ENCODE measurements around the gene SECISBP2.
A peak's percentile ranks its signal among the peaks of the same experiment; 100 is the strongest.

Gene SECISBP2

DNA sequence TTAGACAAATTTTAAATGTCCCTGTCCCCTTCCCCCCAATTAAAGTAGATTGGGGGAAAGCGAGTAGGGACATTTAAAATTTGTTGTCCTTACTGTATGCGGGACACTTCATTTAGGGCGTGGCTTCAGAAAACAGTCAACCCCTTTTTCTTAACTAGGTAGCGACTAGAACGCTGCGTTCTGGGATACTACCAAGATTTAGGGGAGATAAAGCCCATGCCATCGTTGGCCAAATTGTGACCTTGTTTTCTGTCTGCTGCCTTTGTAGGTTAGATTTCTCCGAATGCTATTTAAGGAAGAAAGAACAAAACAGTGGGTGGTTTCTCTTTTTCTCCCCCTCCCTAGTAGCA is 6.1 kb upstream of the SECISBP2 start:
- no peak for DNase-seq
- peak overlapping the region; percentile 95 for H3K4me3 Mint-ChIP-seq
- H3K4me1 Mint-ChIP-seq = peaks cover 67% of the 10 kb centered on the region
- peaks cover 31% of the 10 kb centered on the region for H3K36me3 Mint-ChIP-seq (ENCODE audit: low read depth)
- peak overlapping the region; percentile 85 for H3K27ac Mint-ChIP-seq
- H3K27me3 Mint-ChIP-seq (ENCODE audit: low read depth, poor library complexity) = no peaks in the 10 kb centered on the region
- no peaks in the 10 kb centered on the region for H3K9me3 Mint-ChIP-seq
- TF ChIP-seq, protein P1, sequence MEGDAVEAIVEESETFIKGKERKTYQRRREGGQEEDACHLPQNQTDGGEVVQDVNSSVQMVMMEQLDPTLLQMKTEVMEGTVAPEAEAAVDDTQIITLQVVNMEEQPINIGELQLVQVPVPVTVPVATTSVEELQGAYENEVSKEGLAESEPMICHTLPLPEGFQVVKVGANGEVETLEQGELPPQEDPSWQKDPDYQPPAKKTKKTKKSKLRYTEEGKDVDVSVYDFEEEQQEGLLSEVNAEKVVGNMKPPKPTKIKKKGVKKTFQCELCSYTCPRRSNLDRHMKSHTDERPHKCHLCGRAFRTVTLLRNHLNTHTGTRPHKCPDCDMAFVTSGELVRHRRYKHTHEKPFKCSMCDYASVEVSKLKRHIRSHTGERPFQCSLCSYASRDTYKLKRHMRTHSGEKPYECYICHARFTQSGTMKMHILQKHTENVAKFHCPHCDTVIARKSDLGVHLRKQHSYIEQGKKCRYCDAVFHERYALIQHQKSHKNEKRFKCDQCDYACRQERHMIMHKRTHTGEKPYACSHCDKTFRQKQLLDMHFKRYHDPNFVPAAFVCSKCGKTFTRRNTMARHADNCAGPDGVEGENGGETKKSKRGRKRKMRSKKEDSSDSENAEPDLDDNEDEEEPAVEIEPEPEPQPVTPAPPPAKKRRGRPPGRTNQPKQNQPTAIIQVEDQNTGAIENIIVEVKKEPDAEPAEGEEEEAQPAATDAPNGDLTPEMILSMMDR (IDR thresholded peaks at IDR 0.05) = no peak

GRCh38 chr9:89313842-89314241 is 4.5 kb upstream of the SECISBP2 start:
- TF ChIP-seq, protein P1 (IDR thresholded peaks at IDR 0.05) = no peak
- peak overlapping the region; percentile 95 for H3K4me3 Mint-ChIP-seq
- H3K27me3 Mint-ChIP-seq (ENCODE audit: low read depth, poor library complexity) = no peaks in the 10 kb centered on the region
- peaks cover 29% of the 10 kb centered on the region for H3K36me3 Mint-ChIP-seq (ENCODE audit: low read depth)
- no peaks in the 10 kb centered on the region for H3K9me3 Mint-ChIP-seq
- no peak for DNase-seq
- peaks cover 70% of the 10 kb centered on the region for H3K4me1 Mint-ChIP-seq
- peak overlapping the region; percentile 87 for H3K27ac Mint-ChIP-seq

- no peaks in the 10 kb centered on the region for H3K27me3 Mint-ChIP-seq (ENCODE audit: low read depth, poor library complexity)
- DNase-seq = no peak
- TF ChIP-seq, protein P1 (IDR thresholded peaks at IDR 0.05) = no peak
- peak overlapping the region; percentile 87 for H3K27ac Mint-ChIP-seq
- H3K4me3 Mint-ChIP-seq = peak overlapping the region; percentile 95
- peaks cover 29% of the 10 kb centered on the region for H3K36me3 Mint-ChIP-seq (ENCODE audit: low read depth)
- H3K9me3 Mint-ChIP-seq = no peaks in the 10 kb centered on the region
- H3K4me1 Mint-ChIP-seq = peaks cover 72% of the 10 kb centered on the region
Observed at GRCh38 chr9:89314955-89315354, 3.3 kb upstream of the SECISBP2 start.

- no peak for DNase-seq
- Mint-ChIP-seq H3K4me1 (peaks cover 73% of the 10 kb centered on the region), H3K36me3 (ENCODE audit: low read depth) (peaks cover 32% of the 10 kb centered on the region), H3K27ac (peak overlapping the region; percentile 87), H3K4me3 (no peak overlapping the region), H3K27me3 (ENCODE audit: low read depth, poor library complexity) (no peaks in the 10 kb centered on the region), H3K9me3 (no peaks in the 10 kb centered on the region)
- TF ChIP-seq, protein P1 (IDR thresholded peaks at IDR 0.05) = no peak
Observed at GRCh38 chr9:89315482-89315881, 2.8 kb upstream of the SECISBP2 start.

DNA sequence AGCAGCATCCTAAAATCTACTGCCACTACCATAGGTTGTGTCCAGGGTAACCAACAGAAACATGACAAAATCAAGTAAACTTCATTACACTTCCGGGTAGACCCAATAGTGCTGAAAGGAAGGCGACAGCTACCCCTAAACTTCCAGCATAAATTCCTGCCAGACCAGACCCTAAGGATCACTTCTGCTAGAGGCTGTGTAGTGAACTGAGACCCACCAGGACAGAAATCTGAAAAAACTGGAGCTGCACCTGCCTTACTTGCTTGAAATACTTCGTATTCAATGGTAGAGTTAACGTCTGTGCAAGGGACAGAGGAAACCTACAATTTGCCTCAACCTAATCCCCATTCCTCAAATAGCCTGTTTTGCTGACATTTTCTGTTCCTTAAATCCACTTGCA is 1.0 kb upstream of the SECISBP2 start:
- TF ChIP-seq, protein P1 (IDR thresholded peaks at IDR 0.05) = no peak
- DNase-seq = no peak
- Mint-ChIP-seq H3K27ac (peak overlapping the region; percentile 92), H3K4me1 (peaks cover 87% of the 10 kb centered on the region), H3K9me3 (no peaks in the 10 kb centered on the region), H3K36me3 (ENCODE audit: low read depth) (peaks cover 50% of the 10 kb centered on the region), H3K27me3 (ENCODE audit: low read depth, poor library complexity) (no peaks in the 10 kb centered on the region), H3K4me3 (peak overlapping the region; percentile 82)

- TF ChIP-seq, protein P1 (IDR thresholded peaks at IDR 0.05) = peak; percentile 77
- peaks cover 2% of the 10 kb centered on the region for H3K27me3 Mint-ChIP-seq (ENCODE audit: low read depth, poor library complexity)
- H3K4me3 Mint-ChIP-seq = peak overlapping the region; percentile 94
- H3K27ac Mint-ChIP-seq = peak overlapping the region; percentile 99
- H3K36me3 Mint-ChIP-seq (ENCODE audit: low read depth) = peaks cover 55% of the 10 kb centered on the region
- peaks cover 85% of the 10 kb centered on the region for H3K4me1 Mint-ChIP-seq
- DNase-seq = no peak
- H3K9me3 Mint-ChIP-seq = no peaks in the 10 kb centered on the region
Observed at GRCh38 chr9:89319015-89319905, 960 bp downstream of the SECISBP2 start.

Data from nephron progenitor cell (in vitro differentiated cells).